HG03442 (cell line): ENCODE measurements around the gene DPYD.
A peak's percentile ranks its signal among the peaks of the same experiment; 100 is the strongest.

ENCODE experiments used
- ATAC-seq: cut with Tn5 transposase; IDR thresholded peaks from one replicate; pipeline ENCODE4 v1.9.1; 2021; ENCODE audit warnings: mild to moderate bottlenecking, moderate library complexity; ENCODE audit not compliant: unreplicated experiment

DPYD gene

DNA sequence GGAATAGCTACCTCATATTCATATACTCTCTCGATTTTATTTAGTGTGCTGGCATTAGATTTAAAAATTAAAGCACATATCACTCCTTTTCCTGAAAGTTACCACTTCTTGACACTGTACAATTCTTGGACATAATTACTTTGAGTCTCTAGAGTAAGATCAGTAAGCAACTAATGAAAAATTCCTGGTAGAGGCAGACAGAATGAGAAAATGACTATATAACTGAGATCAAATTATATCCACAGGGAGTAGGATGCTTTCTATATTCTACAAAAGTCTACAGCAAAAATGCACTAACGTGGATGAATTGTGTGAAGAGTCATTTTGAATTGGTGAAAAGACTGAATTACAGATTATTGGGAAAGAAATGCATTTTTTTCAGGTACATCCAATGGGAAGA lies 753.6 kb downstream of the DPYD start:
- ATAC-seq, result no peak

GRCh38 chr1:97166626-97167025 lies 754.2 kb downstream of the DPYD start:
- no peak for ATAC-seq

DNA sequence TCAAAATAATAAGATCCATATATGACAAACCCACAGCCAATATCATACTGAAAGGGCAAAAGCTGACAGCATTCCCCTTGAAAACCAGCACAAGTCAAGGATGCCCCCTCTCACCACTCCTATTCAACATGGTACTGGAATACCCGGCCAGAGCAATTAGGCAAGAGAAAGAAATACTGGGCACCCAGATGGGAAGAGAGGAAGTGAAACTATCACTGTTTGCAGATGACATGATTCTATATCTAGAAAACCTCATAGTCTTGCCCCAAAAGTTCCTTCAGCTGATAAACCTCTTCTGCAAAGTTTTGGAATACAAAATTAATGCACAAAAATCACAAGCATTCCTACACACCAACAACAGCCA lies 756.6 kb downstream of the DPYD start:
- peak; percentile 41 for ATAC-seq

- ATAC-seq, result peak; percentile 57
Measured at GRCh38 chr1:97163591-97164275, 757.1 kb downstream of the DPYD start.

DNA sequence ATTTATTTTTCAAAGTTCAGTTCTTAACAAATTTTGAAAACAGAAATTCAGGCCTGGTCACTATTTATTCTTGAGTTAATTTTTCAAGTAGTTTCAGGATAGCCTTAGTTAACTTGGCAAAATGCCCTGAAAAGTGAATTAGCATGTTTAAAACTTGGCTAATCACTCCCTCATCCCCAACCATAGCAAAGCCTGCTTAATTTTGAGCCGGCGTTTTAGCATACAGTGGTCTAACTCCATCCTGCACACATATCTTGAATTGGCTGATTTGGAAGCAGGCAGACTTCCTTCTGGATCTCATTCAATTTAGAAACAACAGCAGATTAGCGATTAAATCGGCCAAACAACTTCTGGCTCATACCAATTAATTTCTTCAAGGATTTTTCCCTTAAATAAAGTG lies 760.0 kb downstream of the DPYD start:
- no peak for ATAC-seq

- peak; percentile 73 for ATAC-seq
Measured at GRCh38 chr1:97159342-97159741, 761.5 kb downstream of the DPYD start.

DNA sequence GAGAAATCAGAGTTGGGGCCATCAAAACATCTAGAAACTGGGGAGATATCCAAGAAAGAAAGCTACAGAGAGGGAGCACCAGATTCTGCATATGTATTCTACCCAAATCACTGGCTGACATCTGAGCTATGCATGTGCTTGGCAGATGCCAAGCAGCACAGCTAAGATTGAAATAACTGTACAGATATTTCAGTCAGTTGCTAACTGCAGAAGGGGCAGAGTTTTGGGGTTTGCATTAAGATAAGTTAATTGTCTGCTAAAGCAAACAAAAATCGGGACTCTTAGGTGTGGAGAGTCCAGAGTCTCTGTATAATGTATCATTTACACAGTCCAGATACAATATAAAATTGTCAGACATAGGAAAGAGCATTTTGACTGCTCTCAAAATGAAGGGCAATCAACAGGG lies 762.1 kb downstream of the DPYD start:
- ATAC-seq, result no peak

GRCh38 chr1:97157991-97158390 lies 762.8 kb downstream of the DPYD start:
- no peak for ATAC-seq

DNA sequence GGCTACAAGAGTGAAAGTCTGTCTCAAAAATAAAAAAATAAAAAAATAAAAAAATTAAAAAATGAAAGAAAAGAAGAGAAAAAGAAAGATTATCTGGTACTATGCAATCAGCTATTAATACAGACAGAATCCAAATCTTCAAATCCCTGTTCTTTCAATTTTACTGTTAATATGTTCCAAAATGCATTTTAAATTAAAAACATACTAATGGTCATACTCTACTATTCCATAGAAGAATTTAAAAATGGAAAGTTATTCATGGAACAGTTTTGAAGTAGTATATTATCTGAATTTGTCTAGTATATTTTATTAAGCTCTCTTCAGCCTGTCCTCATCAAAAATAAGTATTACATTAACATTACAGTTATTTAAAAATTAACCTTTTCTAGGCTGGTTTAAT lies 769.2 kb downstream of the DPYD start:
- ATAC-seq, result no peak

- no peak for ATAC-seq
Measured at GRCh38 chr1:97145321-97145956, 775.4 kb downstream of the DPYD start.

GRCh38 chr1:97144527-97144926 lies 776.3 kb downstream of the DPYD start:
- ATAC-seq, result no peak

DNA sequence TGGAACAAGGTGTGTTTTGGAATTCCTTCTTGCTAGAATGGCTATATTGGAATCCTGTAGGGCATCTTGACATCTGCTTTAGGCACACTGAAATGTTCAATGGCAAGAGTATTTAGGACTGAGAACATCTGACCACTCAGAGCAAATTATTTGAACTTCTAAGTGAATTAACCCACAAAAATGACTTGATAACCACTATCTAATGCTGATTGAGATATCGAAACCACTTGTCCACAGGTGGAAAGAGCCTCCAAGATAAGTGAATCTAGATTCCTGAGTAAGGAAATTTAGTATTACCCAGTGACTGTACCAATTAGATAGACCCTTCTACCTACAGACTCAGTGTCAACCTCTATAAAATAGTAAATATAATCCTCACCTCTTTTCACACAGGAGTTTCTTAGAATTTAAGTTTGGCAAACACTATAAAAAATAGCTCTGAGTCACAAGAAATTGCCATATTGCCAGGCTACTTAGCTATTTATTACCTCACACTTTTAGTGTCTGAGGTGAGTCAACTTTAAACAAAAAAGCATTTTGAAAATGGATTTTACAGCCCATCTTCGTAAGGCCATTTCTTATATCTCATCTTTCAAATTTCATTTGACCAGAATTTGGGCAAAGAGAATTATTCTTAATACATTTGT lies 777.5 kb downstream of the DPYD start:
- ATAC-seq, result no peak

- no peak for ATAC-seq
Measured at GRCh38 chr1:97140611-97141010, 780.2 kb downstream of the DPYD start.

- no peak for ATAC-seq
Measured at GRCh38 chr1:97139512-97139911, 781.3 kb downstream of the DPYD start.

- ATAC-seq, result peak; percentile 35
Measured at GRCh38 chr1:97138515-97139032, 782.3 kb downstream of the DPYD start.

DNA sequence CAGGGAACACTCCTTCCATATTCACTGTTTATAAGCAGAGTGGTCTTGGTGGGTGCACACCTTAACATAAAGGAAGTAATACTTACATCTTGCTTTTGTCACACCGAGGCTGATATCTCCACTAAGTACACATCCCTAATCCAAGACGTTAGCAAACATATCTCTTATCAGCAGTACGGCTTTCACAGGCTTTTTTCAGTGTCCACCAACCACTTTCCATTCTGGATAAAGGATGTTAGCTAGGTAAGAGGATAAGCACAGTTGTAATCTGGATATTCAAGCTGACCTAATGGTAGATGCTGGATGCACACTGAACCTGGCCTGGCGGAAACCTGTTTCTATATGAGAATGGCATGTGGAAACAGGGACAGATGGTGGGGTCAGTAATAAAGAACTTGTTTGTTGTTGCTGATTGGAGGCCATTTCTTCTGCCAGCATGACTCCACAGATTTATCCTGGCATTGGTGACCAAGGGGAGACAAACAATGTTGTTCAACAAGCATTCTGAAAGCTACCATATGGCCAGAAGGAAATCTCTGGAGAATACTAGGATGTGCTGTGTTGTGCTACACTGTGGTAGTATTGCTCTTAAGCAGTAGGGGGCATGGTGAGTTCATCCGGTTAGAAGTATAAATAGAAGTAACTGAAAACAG lies 782.8 kb downstream of the DPYD start:
- ATAC-seq, result peak; percentile 99

- ATAC-seq, result no peak
Measured at GRCh38 chr1:97136996-97137395, 783.8 kb downstream of the DPYD start.

- no peak for ATAC-seq
Measured at GRCh38 chr1:97135972-97136371, 784.9 kb downstream of the DPYD start.

- ATAC-seq, result no peak
Measured at GRCh38 chr1:97128426-97128825, 792.4 kb downstream of the DPYD start.

DNA sequence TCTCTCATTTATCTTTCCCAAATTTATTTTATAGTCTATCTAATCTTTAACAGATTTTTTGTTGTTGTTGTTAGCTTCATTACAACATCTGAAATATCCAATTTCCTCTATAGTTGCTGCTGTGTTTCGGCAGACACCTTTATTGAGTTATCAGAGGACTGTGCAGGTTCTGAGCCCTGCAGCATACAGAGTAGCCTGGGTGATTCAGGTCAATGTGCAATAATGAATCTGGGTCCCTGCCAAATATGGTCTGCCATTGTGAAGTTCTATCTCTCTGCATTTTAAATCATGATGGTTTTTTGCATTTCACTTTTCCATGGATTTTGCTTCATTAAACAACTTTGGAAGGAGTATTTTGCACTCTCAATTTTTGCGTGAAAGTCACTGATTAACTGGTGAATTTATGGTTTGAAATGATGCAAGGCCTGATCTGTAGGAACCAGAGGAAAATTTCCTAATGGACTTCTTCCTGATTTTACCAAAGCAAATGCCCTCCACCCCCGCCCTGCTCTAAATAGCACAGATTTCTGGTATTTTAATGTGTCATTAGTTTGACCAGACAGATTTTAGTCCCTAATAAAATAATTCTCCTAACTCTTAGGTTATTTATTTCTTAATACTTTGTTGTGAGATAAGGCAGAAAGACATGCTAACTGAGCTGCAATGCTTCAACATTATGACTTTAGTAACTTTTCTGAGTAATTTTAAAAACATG lies 797.0 kb downstream of the DPYD start:
- ATAC-seq, result no peak

- no peak for ATAC-seq
Measured at GRCh38 chr1:97120806-97121205, 800.0 kb downstream of the DPYD start.
